HG03521 (cell line): ENCODE data around the gene PIK3C3.
"Not testable (repeated sequence)": the region's sequence is repeated elsewhere in the genome, so short reads cannot be mapped to it uniquely, and the experiment has no call there.

ENCODE experiments used
- ATAC-seq: cut with Tn5 transposase; IDR thresholded peaks from one replicate; pipeline ENCODE4 v1.9.1; 2021; ENCODE audit warnings: mild to moderate bottlenecking, moderate library complexity; ENCODE audit not compliant: unreplicated experiment

The PIK3C3 gene

DNA sequence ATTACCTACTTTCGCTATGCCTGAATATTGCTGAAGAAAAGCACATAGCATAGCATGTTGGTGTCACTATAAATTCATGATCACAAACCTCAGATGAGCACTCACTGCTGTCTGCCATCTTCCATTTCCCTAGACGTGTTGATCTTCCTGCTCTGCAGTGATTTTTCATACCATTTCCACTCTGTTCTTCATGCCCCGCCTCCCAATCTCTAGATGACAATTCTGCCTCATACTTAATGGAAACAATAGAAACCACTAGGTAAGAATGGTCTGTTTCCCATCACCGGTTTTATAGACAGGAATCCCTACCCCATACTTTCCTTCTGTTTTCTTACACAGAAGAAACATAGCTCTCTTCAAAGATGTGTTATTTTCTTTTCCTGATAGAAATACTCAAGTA, 63.8 kb downstream of the PIK3C3 start:
- no peak for ATAC-seq

DNA sequence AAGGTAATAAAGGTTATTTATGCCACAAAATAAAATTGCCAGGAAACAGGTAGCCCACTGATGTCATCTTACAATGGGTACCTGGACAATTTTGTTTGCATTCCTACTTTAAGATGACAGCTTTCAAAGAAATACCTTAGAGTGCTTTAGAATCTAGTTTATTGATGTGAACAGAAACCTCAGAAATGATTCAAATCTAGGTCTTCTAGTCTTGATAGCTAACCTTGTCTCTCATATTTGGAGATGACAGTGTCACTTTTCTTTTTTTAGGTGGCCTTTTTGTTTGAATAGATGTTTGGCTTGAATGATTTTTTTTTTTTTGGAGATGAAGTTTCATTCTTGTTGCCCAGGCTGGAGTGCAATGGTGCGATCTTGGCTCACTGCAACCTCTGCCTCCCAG, 69.1 kb downstream of the PIK3C3 start:
- no peak for ATAC-seq

DNA sequence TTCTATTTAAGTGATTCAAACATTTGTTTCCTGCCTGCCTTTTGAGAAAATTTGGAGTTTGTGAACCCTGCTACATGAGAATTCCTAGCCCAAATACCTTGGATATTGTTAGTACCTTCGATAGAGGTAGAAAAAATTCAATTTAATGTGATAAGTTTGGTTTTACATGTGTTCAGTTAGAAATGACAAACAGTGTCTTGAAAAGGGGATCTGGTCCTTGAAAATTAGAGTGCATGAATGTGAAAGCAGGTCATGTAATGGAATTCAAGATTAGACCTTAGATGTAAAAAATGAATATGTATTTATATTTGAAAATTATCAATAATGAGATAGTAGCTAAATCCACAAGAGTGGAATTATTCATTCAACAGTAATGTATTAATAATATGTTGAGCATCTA, 70.5 kb downstream of the PIK3C3 start:
- ATAC-seq, result peak; percentile 23

DNA sequence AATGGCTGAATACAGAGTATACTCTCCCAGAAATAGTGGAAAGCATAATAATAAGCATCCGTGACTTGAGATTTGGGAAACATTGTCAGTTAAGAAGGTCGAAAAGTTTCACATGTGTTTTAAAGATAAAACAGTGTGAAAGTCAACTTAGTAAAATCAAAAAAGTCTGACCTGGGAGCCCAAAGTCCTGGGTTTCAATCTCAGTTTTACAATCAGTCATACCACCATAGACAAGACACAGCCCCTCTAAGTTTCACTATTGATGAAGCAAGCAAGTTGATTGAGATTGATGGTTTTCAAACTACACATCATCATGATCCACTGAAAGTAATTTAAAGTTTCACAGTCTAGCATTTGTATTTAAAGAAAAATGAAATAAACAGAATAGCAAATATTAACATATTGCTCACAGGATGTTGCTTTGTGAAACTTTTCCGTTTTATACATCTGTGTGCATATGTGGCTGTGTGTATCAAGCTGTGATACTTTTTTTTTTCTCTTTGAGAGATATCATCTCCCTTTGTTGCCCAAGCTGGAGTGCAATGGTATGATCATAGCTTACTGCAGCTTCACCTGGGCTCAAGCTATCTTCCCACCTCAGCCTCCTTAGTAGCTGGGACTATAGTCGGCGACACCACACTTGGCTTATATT, 71.1 kb downstream of the PIK3C3 start:
- ATAC-seq, result peak; percentile 84

DNA sequence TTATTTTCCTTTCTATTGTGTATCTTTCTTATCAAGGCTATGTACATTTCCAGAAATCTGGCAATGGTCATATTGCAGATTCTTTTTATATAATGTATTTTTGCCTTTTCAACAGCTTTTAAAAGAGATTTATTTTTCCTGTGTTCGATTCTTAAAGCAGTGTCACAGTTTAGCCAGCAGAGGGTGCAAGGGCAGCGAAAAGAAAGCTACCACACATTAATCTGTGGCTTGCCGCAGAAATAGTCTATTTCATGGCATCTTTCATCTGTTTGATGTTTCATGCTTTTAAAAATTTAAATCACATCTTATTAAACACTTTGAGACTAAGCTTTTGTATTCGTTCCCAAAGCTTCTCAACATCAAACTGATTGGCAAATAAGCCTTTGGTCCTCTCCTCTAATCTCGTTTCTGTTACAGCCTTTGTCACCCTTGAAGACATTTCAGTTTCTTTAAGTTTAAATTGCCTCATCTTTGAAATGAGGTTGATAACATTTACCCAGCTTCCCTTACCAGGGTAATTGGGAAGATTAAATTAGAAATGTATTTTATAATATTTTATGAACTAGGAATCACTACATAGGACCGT, 73.3 kb downstream of the PIK3C3 start:
- ATAC-seq, result no peak

DNA sequence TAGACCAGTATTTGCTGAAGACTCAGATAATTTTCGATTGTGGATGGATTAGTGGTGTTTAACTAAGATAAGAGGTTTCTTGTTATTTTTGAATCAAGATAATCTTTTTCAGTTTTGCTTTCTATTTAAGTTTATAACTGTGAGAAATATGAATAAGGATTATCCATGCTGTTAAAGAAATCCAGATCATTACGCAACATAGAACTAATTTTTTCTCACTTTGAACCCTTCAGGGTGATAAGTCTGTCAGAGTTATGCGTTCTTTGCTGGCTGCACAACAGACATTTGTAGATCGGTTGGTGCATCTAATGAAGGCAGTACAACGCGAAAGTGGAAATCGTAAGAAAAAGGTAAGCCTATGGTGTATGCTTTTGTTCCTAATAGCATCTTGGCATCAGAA, 74.1 kb downstream of the PIK3C3 start:
- no peak for ATAC-seq

DNA sequence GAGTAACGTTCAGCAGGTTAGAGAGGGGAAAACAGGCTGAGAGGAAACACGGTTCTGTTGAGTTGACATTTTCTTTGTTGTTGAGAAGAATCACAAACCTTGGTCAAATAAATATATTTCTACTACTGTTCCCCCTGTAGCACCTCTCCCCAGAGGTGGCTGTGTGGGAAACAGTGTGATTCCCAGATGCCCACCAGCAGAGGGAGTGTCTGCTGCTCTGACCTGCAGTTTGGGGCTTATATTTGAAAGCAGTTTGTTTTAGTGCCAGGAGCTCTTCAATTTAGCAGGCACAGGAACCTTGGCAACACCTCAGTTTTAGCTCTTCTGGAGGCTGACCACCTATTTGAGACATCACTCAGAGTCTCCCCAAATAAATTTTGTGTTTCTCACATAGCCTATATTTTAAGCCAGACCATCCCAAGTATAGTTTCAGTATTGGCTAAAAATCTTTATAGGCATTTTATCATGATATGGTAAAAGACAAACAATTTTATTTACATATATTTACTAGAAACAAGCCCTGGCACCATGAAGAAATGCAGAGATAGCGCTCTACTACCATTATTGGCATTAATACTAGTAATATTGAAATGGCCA, 75.7 kb downstream of the PIK3C3 start:
- no peak for ATAC-seq

DNA sequence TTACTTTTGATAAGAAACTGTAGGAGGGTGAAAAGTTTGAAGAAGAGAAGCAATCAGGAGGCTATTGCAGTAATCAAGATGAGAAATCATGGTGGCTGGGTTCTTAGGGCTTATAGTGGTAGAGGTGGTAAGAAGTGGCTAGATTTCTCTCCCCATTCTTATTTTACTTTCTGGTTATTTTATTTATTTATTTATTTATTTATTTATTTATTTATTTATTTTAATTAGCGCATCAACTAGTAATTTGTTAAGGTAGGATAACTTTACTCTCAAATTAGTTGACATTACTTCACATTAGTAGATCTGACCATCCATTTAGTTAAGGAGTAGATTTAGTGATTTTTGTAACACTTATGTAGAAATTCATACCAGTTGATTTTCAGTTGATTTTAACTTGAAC, 77.4 kb downstream of the PIK3C3 start:
- ATAC-seq, result no peak

DNA sequence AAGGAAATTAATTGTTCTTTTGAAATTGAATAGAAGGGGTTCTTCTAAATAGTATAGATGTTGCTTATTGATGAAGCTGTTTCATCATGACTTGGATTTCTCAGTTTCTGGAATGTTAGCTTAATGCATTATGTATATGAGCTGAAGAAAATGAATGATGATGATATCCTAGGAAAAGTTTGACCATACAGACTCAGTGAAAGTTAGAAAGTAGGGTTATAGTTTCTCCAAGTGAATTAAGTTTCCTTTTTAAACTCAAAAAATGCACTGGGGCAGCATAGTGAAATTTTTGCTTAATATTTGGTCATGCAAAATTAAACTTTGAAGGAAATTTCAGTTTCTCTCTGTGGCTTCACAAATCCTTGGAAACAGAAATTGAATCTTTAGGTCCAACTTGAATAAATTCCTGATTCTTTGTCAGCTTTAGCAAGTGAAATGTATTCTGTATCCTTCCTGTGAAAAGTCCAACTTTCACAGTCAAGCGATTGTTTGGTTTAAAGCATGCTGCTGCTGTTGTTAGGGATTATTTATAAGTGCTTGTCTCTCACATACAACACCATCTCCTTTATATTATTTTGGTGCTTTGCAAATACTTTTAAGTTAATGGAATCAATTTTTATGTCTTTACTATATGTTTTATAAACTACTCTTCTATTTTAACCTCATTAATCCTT, 78.2 kb downstream of the PIK3C3 start:
- ATAC-seq, result no peak

DNA sequence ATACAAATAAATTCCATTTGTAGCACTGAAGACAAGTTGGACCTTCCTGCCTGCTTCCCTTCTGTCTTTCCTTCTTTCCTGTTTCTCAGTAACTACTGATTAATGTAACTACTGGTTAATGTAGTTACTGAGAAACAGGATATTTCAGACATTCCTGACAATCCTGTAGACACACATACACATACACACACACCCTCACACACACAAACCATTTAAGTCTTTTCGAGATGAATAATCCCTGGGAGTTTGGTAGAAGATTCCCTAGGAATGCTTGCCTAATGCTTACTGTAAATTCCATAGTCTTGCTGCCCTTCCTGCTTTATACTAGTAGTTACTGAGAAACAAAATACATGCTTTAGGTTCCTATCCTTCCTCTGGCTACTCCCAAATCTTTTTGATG, 83.9 kb downstream of the PIK3C3 start:
- no peak for ATAC-seq

DNA sequence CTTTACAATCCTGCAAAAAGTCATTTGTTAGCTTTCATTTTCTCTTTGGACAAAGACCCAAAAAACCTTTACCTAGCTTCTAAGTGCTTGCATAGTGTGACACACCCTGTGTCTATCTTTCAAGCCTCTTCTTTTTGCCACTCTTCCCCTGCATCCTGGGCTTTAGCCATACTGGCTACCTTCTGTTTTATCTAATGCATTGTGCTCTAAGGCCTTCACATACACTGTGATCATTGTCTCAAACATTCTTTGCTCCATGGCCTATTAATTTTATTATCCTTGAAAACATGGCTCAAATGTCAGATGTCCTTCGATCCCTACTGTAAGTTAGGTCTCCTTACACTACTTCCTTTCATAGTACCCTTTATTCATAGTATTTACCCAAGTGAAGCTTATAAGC, 84.4 kb downstream of the PIK3C3 start:
- ATAC-seq, result no peak

DNA sequence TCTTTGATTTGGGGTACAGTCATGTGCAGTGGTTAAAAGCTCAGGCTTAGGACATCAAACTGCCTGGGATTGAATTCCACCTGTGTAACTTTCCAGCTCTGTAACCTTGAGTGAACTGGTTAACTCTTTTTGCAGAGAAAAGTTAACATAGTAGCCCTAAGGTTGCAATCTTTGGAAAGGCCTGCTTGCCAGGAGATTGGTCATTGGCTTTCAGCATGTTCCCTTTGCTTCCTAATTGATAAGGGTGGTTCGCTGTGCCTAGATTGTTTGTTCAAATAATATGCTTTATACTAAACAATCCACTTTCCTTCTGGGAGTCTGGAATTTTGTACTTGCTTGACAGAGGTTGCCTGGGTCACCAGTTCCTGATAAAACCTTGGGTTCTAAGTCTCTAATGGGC, 86.8 kb downstream of the PIK3C3 start:
- no peak for ATAC-seq

DNA sequence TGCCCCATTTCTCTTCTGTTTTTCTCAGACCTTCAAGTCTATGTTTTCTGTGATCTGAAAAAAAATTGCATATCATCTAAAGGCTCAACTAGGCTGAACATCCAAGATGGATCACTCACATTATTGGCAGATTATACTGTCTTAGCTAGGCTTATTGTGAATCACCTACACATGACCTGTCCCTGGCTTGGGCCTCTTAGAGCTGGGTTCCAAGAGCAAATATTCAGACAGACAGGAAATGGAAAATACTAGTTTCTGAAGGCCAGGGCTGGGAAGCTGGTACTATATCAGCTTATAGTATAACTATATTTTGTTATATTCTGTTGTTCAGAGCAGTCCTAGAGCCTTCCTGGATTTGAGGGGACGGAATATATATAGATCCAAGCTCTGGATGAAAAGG, 90.3 kb downstream of the PIK3C3 start:
- ATAC-seq, result no peak

DNA sequence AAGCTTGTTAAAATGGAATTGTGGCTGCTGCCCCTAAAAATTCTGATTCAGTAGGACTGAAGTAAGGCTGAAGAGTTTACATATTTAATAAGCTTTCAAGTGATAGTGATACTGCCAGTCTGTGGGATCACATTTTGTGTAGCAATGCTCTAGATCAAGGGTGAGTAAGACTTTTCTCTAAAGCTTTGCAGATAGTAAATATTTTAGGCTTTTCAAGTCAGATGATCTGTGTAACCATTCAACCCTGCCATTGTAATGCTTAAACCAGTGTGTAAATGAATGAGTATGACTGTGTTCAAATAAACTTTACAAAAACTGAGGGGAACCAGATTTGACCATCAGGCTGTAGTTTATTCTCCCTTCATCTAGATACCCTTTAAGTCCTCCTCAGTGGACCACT, 92.7 kb downstream of the PIK3C3 start:
- ATAC-seq, result no peak

DNA sequence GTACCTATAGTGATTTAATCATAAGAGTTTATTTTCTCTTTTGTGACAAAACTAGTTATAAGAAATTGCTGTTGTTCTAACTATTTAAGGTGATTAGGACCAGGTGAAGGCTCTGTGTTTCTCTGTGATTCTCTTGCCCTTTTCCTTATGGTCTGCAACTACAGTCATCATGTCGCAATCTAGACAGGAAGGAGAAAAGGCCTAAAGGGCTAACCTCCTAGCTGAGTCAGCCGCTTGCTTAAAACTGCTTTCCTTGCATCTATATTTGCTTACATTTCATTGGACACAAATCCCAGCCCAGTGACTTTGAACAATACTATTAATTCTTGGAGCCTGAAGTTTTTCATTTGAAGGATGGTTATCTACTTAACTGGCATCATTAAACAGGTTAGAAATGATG, 93.1 kb downstream of the PIK3C3 start:
- no peak for ATAC-seq

DNA sequence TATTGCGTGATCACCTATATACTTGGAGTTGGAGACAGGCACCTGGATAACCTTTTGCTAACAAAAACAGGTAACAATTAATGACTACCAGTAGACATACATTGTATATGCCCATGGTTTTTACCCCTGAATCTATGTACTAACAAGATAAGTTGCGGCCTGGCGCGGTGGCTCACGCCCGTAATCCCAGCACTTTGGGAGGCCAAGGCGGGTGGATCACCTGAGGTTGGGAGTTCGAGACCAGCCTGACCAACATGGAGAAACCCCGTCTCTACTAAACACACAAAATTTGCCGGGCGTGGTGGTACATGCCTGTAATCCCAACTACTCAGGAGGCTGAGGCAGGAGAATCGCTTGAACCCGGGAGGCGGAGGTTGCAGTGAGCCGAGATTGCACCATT, 94.5 kb downstream of the PIK3C3 start:
- not testable (repeated sequence) for ATAC-seq

DNA sequence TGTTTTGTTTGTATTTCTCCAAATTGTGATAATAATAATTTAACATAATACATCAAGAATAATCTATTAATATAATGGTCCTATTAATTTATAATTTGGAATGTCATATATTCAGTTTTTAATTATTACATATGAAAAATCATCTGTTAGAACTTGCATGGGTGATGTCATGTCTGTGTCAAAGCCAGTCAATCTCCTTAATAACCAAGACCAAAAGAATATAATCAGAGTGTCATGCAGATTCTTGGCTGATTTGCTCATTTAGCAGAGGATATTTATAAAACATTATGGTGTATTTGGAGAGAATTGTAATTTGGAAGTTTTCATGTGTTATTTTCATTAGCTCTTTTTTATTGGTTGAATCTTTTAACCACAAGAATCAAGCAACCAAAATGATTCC, 96.4 kb downstream of the PIK3C3 start:
- no peak for ATAC-seq

DNA sequence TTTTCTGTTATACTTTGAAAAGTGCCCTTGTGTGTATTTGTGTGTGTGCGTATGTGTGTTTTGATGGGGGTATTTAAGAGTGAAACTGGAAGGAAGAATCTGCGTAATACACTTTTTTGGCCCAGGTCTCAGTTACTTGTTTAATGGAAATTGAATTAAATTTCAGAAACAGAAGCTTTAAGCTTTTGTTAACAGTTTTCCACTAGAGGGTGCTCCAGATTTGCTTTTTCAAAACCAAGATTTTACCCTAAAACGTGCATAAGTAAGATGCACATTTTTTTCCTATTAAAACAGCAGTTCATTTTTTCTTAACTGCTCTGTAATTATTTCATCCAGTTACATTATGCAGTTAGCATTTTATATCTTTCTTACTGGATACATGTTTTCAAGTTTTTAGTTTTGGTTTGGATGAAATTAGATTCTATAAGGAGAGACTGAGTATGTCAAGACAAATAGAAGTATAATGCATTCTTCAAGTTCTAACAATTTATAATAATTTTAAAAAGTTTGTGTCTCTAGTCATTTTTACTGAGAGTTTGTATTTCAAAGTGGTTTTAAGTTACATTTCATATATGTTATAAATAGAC, 97.2 kb downstream of the PIK3C3 start:
- ATAC-seq, result no peak

DNA sequence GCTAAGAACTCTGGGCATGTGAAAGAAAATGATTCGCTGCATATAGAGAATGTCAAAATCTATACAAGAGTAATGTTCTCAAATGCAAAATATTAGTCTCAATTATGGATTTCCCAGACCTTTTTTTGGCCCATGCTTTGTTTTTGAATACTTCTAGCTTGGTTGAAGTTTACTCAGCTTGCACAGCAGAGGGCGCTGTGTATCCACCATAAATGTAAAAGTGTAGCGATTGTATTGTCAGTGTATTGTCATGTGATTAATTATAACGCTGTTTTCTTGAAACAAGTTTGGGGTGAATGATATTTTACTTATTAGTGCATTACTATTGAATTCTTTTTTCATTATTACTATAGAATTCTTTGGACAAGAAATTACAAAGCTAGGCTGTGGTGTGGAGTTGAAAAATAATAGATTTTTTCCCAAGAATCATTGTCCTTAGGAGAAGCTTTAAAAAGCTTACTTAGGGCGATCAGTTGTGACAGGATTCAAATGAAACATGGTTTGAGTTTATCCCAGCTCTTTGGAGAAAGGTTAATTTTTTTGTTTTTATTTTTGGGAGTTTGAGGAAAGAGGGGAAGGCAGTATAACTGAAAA, 98.3 kb downstream of the PIK3C3 start:
- ATAC-seq, result peak; percentile 79

DNA sequence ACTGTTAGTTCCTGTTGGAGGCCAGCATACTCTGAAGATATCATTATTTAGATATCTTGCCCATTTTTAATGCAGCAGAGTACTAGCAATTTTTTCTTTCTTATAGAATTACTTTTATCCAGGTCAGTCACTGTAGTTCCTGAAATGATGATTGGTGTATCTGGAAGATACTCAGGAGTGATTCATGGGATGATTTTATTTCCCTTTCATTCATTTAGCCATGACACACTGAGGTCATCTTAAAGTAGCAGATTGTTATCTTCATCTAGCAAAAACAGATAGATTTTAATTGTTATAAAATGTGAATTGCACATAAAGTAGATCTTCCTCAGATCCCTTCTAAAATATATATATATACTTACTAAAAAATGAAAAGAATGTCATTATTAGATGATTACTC, 109.1 kb downstream of the PIK3C3 start:
- ATAC-seq, result no peak

DNA sequence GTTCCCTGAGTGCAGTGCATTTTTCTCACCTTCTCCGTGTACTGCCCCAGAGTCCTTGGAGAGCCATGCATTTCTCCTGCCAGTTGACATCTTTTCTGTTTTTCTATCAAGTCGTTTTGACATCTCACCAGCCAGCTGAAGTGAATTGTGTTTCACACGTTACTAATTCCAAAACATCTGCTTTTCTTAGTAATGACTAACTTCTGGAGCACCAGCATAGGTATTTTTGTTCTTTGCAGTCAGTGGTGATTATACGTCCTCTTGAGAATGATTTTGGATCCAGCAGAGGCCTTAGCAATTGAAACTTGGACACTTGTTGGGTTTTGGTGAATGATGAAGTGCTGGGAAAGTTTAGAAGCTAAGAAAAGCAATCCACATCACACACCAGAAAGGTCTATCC, 112.5 kb downstream of the PIK3C3 start:
- no peak for ATAC-seq
